GM06990 (cell line): Measurements from ENCODE around the gene POLR3GL.

Source experiments
- DNase-seq: peaks from one replicate; pipeline ENCODE4 v3.0.0-alpha.2; 2011; ENCODE audit not compliant: insufficient read length; ENCODE audit errors: extremely low read depth
- H3K27me3 ChIP-seq: replicated peaks from 2 replicates; pipeline ENCODE4 v1.6.0; 2011; ENCODE audit warnings: low read length; ENCODE audit not compliant: control insufficient read depth, insufficient read depth
- H3K36me3 ChIP-seq: 2 replicates; pipeline ENCODE4 v1.5.1; 2011; ENCODE audit warnings: low read length; ENCODE audit not compliant: control insufficient read depth, insufficient read depth
- H3K4me3 ChIP-seq: replicated peaks from 2 replicates; pipeline ENCODE4 v1.5.1; 2011; ENCODE audit warnings: low read depth, mild to moderate bottlenecking, control low read depth, low read length
- TF ChIP-seq, protein P1 (sequence below): IDR thresholded peaks from 2 replicates; pipeline ENCODE4 v1.5.1; 2011; ENCODE audit warnings: low read length, control low read depth, mild to moderate bottlenecking, inconsistent platforms; ENCODE audit not compliant: insufficient read depth, poor library complexity, severe bottlenecking

Gene POLR3GL

DNA sequence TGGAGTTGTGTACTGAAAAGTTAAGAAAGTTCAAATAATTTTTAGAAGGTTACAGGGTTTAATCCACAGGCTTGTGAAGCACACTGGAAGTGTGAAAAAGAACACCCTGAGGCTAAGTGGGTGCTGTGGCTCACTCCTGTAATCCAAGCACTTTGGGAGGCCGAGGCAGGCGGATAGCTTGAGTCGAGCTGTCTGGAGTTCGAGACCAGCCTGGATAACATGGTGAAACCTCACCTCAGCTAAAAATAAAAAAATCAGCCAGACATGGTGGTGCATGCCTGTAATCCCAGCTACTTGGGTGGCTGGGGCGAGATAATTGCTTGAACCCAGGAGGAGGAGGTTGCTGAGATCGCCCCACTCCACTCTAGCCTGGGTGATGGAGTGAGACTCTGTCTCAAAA lies 22.1 kb downstream of the POLR3GL start:
- Histone ChIP-seq H3K27me3 (no peaks in the 10 kb centered on the region), H3K4me3 (no peak overlapping the region), H3K36me3 (no peaks in the 10 kb centered on the region)
- DNase-seq = no peak
- TF ChIP-seq, protein P1, sequence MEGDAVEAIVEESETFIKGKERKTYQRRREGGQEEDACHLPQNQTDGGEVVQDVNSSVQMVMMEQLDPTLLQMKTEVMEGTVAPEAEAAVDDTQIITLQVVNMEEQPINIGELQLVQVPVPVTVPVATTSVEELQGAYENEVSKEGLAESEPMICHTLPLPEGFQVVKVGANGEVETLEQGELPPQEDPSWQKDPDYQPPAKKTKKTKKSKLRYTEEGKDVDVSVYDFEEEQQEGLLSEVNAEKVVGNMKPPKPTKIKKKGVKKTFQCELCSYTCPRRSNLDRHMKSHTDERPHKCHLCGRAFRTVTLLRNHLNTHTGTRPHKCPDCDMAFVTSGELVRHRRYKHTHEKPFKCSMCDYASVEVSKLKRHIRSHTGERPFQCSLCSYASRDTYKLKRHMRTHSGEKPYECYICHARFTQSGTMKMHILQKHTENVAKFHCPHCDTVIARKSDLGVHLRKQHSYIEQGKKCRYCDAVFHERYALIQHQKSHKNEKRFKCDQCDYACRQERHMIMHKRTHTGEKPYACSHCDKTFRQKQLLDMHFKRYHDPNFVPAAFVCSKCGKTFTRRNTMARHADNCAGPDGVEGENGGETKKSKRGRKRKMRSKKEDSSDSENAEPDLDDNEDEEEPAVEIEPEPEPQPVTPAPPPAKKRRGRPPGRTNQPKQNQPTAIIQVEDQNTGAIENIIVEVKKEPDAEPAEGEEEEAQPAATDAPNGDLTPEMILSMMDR = no peak

DNA sequence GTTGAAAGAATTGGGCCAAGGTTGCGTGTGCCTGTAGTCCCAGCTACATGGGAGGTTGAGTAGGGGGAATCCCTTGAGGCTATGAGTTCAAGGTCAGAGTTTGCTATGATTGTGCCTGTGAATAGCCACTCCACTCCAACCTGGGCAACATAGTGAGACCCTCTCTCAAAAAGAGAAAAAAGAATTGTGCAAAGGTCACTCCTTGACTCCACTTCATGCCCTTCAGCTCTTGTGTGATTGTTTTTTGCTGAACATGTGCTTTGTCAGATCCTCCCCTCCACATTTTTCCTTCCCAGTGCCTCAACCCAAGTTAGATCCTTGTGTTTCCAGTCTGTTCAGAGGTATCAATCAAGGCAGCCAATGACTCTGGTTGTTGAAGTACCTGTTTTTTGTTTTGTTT lies 23.4 kb downstream of the POLR3GL start:
- Histone ChIP-seq H3K36me3 (no peaks in the 10 kb centered on the region), H3K27me3 (no peaks in the 10 kb centered on the region), H3K4me3 (no peak overlapping the region)
- no peak for DNase-seq
- TF ChIP-seq, protein P1 = no peak

DNA sequence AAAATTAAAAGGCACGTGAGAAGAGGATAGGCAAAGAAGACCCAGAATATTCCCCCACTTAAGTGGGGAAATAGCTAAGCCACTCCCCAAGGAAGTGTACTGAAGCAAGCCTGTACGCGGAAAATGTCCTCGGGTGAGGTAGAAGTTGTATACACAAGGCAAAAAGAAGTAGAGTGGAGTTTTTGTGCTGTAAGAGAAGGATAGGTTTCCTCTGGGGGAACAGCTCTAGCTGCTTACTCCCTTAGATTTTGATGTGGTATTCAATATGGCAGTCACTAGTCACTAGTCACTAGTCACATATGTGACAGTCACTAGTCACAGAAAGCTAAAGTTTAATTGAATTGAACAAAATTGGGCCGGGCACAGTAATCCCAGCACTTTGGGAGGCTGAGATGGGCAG lies 24.3 kb downstream of the POLR3GL start:
- no peak for DNase-seq
- Histone ChIP-seq H3K36me3 (peaks cover 3% of the 10 kb centered on the region), H3K27me3 (no peaks in the 10 kb centered on the region), H3K4me3 (no peak overlapping the region)
- TF ChIP-seq, protein P1 = no peak

DNA sequence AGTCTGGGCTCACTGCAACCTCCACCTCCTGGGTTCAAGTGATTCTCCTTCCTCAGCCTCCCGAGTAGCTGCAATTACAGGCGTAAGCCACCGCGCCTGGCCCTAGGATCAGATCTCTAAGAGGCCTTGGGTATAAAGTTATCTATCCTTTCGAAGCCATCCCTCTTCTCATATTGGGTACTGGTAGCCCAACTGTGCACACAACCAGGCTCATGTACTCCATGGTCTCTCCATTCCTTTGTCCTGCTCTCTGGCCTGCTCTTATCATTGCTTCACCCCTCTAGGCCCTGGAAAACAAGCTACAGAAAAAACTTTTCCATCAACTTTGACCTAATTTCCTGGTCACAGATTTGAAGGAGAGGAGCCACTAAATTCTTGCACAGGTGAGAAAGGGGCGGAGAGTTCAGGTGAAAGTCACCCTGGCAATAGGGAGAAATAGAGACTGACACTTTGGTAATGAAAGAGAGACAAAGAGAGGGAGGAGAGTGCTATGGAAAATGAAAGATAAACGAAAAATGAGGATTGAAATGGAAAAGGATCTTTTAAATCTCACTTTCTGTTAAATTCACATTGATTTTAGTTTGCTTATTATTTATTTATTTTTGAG lies 25.9 kb downstream of the POLR3GL start:
- Histone ChIP-seq H3K4me3 (no peak overlapping the region), H3K27me3 (no peaks in the 10 kb centered on the region), H3K36me3 (peaks cover 9% of the 10 kb centered on the region)
- DNase-seq = no peak
- TF ChIP-seq, protein P1 = no peak

DNA sequence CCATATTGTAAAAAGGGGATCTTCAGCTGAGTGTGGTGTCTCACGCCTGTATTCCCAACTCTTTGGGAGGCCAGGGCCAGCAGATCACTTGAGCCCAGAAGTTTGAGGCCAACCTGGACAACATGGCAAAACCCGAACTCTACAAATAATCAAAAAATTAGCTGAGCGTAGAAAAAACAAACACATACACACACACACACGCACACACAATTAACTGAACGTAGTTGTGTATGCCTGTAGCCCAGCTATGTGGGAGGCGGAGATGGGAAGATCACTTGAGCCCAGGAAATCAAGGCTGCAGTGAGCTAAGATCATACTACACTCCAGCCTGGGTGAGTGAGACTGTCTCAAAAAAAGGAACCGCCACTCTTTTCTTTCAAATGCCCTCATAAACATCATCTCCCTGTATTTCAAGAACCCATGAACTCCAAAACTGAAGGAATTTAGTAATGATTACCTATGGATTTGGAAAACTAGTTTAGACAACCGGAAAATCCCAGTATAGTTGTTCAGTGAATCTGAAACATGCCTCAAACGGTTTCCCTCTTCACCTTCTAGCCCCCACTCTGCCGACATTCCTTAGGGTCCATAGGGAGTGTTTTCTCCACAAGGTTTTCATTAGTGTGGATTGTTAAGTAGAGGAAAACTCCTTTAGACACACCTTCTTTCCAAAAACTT lies 27.4 kb downstream of the POLR3GL start:
- TF ChIP-seq, protein P1 = no peak
- Histone ChIP-seq H3K36me3 (peaks cover 9% of the 10 kb centered on the region), H3K27me3 (no peaks in the 10 kb centered on the region), H3K4me3 (no peak overlapping the region)
- DNase-seq = no peak

DNA sequence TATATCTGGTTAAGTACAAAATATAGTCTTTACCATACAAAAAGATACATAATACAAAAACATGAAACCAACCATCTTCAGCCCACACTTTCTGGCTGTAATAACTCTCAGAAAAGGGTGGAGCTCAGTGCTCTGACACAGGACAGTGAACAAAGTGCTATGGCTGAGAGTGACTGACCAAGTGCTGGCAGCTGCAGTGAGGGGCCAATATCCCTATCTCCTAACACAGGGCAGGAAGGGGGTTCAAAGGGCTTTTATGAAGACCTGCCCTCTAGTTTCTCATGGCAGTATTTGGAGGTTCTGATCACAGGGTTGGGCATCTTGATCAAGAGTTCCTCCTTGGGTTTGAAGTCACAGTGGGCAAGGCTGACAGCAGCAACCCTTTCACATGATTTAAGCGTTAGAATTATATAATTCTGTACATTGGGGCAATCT lies 28.0 kb downstream of the POLR3GL start:
- TF ChIP-seq, protein P1 = no peak
- DNase-seq = no peak
- no peaks in the 10 kb centered on the region for H3K27me3 ChIP-seq
- H3K4me3 ChIP-seq = no peak overlapping the region
- H3K36me3 ChIP-seq = peaks cover 9% of the 10 kb centered on the region
